Lower leg skin (tissue), 4 donors: ENCODE data around the gene HIF3A. TPM values are rescaled to one million over a fixed set of nuclear protein-coding genes. Genes with fewer than 3 reads are reported as not detected.
A peak's percentile ranks its signal among the peaks of the same experiment; 100 is the strongest.

Experiments used
- DNase-seq, 2 donors: peaks; one replicate each; pipeline ENCODE4 v3.0.0-alpha.2; 2019; ENCODE audit warnings: low spot score in 2 of 2
- H3K4me3 ChIP-seq: fragments of 200-600 bp; sonication (generic); 2 replicates; pipeline ENCODE4 v1.5.1; 2017; ENCODE audit warnings: mild to moderate bottlenecking, low read depth; ENCODE audit not compliant: poor library complexity, severe bottlenecking
- CTCF ChIP-seq, 3 donors: fragments of 450-650 bp; IDR thresholded peaks; one replicate each; pipeline ENCODE4 v1.5.1; 2016; ENCODE audit warnings: antibody characterized with exemption in 3 of 3, mild to moderate bottlenecking in 3 of 3, moderate library complexity in 2 of 3
- POLR2A ChIP-seq, 2 donors: fragments of 450-650 bp; IDR thresholded peaks; one replicate each; pipeline ENCODE4 v1.6.1; 2016 to 2017; ENCODE audit warnings: antibody characterized with exemption in 2 of 2, mild to moderate bottlenecking in 1 of 2, moderate library complexity in 1 of 2
- WGBS, 2 donors: methylation state at CpG; one replicate each; pipeline ENCODE4 v1.1.5; 2018; 5-methylcytosine and 5-hydroxymethylcytosine counted together
- intact Hi-C: fragments of 100-400 bp; cut with DNase I; formaldehyde crosslinking; loops from one replicate; pipeline ENCODE4 v1.15.0; 2023; ENCODE audit warnings: low total_unique reads
- total RNA-seq, 4 donors: library from RNA; depleted of rRNA; stranded (reverse); fragments of >200 nt; gene quantifications; one replicate each; pipeline ENCODE4 v1.1.0, GENCODE V29; 2016

The HIF3A gene
- total RNA-seq, 4 donors from 2014 or later: 7.7 to 28.3 (median 16.6) TPM

GRCh38 chr19:46291829-46292228 is 5.0 kb upstream of the HIF3A start:
- intact Hi-C loops: no loop called here
- DNase-seq: no peak
- no peak for TF ChIP-seq CTCF (IDR thresholded peaks at IDR 0.05)
- no peak for TF ChIP-seq POLR2A (IDR thresholded peaks at IDR 0.05)
- no peak overlapping the region for H3K4me3 ChIP-seq

GRCh38 chr19:46294494-46294893 is 2.3 kb upstream of the HIF3A start:
- H3K4me3 ChIP-seq: no peak overlapping the region
- WGBS, 2 donors: 62 to 63% methylated on average over 6 of the region's 6 CpGs
- no peak for DNase-seq
- no peak for TF ChIP-seq CTCF (IDR thresholded peaks at IDR 0.05)
- TF ChIP-seq POLR2A (IDR thresholded peaks at IDR 0.05): no peak
- intact Hi-C loops: no loop called here

- no peak overlapping the region for H3K4me3 ChIP-seq
- no peak for TF ChIP-seq CTCF (IDR thresholded peaks at IDR 0.05)
- no peak for TF ChIP-seq POLR2A (IDR thresholded peaks at IDR 0.05)
- DNase-seq: no peak
- intact Hi-C loops: no loop called here
- WGBS, 2 donors: 73 to 80% methylated on average over 5 of the region's 5 CpGs
Observed at GRCh38 chr19:46295401-46296201, 1.2 kb upstream of the HIF3A start.

GRCh38 chr19:46296202-46296480 is 701 bp upstream of the HIF3A start:
- intact Hi-C loops: no loop called here
- TF ChIP-seq POLR2A (IDR thresholded peaks at IDR 0.05) (no peak), CTCF (IDR thresholded peaks at IDR 0.05) (no peak)
- DNase-seq: no peak
- 59 to 64% methylated on average over 3 of the region's 3 CpGs for WGBS, 2 donors
- no peak overlapping the region for H3K4me3 ChIP-seq

GRCh38 chr19:46297700-46298478 is 1.0 kb downstream of the HIF3A start:
- TF ChIP-seq CTCF (IDR thresholded peaks at IDR 0.05) (no peak), POLR2A (IDR thresholded peaks at IDR 0.05) (no peak)
- DNase-seq: peak; percentile 66 to 93
- WGBS, 2 donors: 17 to 21% methylated on average over 12 to 17 of the region's 19 CpGs
- peak overlapping the region; percentile 19 for H3K4me3 ChIP-seq
- intact Hi-C loops: no loop called here
